IPS DF 4.7 (cell line): Measurements from ENCODE around the gene RPP30.
"Not testable (repeated sequence)": the region's sequence is repeated elsewhere in the genome, so short reads cannot be mapped to it uniquely, and the experiment has no call there.

Experiments used
- DNase-seq: peaks from one replicate; pipeline ENCODE4 v3.0.0-alpha.2; 2013; ENCODE audit warnings: low spot score; ENCODE audit errors: extremely low read depth

RPP30 gene

GRCh38 chr10:90939648-90940047, 67.9 kb downstream of the RPP30 start:
- DNase-seq: no peak

DNA sequence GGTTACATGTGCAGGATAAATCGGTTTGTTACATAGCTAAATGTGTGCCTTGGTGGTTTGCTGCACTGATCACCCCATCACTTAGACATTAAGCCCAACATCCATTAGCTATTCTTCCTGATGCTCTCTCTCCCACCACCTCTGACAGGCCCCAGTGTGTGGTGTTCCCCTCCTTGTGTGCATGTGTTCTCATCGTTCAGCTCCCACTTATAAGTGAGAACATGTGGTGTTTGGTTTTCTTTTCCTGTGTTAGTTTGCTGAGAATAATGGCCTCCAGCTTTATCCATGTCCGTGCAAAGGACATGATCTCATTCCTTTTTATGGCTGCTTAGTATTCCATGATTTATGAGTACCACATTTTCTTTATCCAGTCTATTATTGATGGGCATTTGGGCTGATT, 71.2 kb downstream of the RPP30 start:
- DNase-seq: not testable (repeated sequence)

DNA sequence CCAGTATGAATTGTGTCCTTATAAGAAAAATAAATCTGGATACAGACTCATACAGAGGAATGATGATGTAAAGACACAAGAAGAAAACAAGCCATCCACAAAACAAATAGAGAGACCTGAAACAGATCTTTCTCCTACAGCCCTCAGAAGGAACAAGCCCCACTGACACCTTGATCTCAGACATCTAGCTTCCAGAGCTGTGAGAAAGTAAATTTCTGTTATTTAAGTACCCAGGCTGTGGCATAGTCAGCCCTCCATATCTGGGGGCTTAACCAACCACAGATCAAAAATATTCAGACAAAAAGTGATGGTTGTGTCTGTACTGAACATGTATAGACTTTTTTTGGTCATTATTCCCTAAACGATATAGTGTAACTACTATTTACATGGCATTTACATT, 73.0 kb downstream of the RPP30 start:
- no peak for DNase-seq

DNA sequence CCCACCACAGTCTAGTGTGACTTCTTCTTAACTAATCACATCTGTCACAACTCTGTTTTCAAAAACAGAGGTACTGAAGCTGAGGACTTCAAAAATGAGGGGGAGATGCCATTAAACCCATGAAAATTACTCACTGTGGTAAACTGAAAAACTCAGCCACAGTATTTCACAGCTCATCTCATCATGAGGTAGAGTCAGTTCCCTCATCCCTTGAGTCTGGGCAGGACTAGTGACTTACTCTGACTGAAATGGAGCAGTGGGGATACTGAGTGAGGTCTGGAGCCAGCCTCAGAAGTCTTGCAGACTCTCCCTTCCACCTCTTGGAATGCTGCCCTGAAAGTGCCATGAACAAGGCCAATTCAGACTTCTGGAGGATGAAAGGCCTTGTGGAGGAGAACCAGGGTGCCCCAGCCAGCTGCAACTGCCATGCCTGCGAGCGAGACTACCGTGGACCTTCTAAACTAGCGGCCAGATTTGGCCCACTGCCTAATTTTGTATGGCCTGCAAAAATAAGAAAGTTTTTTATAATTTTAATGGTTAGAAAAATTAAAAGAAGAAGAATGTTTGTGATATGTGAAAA, 73.8 kb downstream of the RPP30 start:
- no peak for DNase-seq

- DNase-seq: no peak
These were observed 75.5 kb downstream of the RPP30 start for GRCh38 chr10:90947030-90947960.
